Lung microvascular endothelial cell (primary cell): Measurements from ENCODE around the gene HARS1. TPM values are rescaled to one million over a fixed set of nuclear protein-coding genes. Genes with fewer than 3 reads are reported as not detected.
"Not testable (repeated sequence)": the region's sequence is repeated elsewhere in the genome, so short reads cannot be mapped to it uniquely, and the experiment has no call there.

Experiments
- DNase-seq, 2 donors: peaks; one replicate each; pipeline versions ENCODE4 v3.0.0 to v3.0.0-alpha.2; 2010; ENCODE audit warnings: low read depth in 2 of 2
- total RNA-seq: library from RNA; depleted of rRNA; stranded (reverse); fragments of >200 nt; gene quantifications from 2 replicates; pipeline ENCODE4 v1.2.1, GENCODE V29; 2014

Gene HARS1, protein sequence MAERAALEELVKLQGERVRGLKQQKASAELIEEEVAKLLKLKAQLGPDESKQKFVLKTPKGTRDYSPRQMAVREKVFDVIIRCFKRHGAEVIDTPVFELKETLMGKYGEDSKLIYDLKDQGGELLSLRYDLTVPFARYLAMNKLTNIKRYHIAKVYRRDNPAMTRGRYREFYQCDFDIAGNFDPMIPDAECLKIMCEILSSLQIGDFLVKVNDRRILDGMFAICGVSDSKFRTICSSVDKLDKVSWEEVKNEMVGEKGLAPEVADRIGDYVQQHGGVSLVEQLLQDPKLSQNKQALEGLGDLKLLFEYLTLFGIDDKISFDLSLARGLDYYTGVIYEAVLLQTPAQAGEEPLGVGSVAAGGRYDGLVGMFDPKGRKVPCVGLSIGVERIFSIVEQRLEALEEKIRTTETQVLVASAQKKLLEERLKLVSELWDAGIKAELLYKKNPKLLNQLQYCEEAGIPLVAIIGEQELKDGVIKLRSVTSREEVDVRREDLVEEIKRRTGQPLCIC
- total RNA-seq, result 43.1 and 46.4 TPM in 2 replicates

DNA sequence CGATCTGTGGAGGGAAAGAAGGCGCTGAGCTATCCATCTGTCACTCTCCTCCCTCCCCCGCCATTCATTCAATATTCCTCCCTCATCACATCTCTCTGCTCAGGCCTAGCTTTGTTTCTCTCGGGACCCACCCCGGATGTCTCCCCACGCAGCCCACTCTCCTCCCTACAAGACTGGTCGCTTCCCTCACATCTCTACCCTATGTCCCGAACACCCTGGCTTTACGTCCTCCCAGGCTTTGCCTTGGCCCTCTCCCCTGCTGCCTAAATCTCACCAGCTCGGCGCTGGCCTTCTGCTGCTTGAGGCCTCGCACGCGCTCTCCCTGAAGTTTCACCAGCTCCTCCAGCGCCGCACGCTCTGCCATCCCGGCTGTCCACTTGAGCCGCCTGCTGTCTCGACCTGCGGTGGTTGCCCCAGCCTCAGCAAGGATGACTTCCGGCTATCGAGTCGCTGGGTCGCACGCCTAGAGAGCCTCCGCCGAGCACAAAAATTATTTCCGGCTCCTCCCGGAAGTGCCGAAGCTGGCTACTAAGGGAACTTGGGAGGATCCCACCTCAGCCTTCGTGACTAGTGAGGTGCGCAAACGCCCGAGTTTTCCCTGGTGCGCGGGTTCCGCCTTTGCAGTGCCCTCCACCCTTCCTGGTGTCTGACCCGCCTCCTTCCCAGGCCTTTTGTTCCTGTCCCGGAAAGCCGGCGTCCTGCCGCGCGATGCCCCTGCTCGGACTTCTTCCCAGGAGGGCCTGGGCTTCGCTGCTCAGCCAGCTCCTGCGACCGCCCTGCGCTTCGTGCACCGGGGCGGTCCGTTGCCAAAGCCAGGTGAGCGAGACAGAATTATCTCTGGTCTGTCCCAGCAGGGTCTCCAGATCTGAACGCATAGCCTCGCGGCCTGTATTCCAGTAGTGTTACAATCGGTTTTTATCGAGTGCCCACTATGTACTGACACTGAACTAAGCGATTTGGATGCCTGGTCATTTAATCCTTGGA lies at the start of gene HARS1, which contains the start of gene HARS2:
TSS of gene HARS1 (minus strand) at position 430 of the 984 bp plus-strand sequence. CDS start at position 364, 66 bp downstream.
TSS of gene HARS2 (plus strand) at position 515 of the 984 bp plus-strand sequence. CDS start at position 709, 194 bp downstream.
- peak; percentile 87 to 97 for DNase-seq

DNA sequence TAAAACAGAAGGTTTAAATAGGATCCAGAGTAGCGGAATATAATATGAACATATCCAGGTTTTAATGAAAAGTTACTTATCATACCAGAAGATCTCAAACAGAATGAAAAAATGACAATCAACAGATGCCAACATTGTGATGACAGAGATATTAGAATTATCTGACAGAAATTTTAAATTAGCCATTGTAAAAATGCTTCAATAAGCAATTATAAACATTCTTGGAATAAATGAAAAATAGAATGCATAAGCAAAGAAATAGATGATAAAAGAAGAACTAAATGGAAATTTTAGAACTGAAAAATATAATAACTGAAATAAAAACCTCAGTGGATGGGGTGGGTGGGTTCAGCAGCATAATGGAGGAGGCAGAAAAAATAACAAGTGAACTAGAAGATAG lies 46.3 kb upstream of the HARS1 start:
- DNase-seq, result no peak

DNA sequence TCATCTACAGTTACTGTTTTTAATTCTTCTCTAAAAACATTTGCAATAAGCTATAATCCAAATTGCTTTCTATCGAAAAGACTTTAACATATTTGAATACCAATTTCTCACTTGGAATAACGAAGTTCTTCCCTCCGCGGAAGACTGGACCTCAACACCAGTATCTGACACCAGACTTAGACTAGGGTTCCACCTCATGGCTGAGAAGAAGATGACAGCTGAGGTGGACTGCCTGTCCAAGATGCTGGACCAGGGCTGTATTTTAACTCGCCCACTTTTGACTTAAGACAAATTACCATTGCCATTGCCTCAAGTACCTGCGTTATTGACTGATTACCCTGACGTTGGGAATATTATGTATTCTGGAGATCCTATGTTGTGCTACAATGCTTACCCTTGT lies 43.2 kb upstream of the HARS1 start:
- peak; percentile 29 to 52 for DNase-seq

DNA sequence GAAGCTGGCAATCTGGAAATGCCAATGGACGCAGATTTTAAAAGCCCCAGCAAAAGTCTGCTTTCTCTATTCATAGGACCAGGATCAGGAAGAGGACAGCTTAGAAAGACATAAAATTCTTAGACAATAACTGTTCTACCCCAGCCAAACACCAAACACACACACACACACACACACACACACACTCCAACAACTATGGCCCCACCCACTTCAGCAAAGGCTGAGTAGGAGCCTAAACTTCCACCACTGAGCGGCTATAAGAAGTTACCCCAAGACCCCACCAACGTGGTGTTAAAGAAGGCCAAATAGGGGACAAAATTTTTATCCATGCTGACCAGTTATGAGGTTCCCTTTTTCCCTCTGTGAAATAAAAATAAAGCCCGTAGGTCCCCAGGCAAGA lies 41.9 kb upstream of the HARS1 start:
- DNase-seq, result no peak

DNA sequence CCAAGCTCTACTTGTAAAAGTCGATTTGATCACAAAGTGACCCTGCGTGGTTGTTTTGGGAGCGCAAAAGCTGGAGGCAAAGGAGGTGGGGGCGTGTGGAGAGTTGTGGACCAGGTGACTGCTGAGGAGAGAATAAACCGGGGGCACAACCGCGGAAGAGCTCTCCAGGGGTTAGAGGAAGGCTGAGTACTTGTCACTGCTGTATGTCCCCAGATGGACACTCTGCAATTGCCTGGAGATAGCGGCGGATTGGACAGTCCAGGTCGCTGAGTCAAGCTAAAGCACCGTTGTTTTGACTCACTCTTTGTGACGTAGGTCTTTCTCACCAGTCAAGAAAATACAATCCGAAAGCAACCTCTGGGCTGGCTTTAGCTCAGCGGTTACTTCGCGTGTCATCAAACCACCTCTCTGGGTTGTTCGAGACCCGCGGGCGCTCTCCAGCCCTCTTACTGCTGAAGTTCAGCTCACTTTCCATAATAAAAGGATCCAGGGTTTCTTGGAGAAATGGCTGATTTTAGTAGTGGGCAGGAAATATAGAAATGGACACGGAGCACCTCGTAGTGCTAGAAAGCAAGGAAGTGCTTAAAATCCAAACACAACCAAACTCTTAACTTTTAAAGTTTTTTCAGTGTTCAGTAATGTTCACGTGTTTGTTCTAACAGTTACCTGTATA lies 34.8 kb upstream of the HARS1 start:
- peak; percentile 60 to 90 for DNase-seq

DNA sequence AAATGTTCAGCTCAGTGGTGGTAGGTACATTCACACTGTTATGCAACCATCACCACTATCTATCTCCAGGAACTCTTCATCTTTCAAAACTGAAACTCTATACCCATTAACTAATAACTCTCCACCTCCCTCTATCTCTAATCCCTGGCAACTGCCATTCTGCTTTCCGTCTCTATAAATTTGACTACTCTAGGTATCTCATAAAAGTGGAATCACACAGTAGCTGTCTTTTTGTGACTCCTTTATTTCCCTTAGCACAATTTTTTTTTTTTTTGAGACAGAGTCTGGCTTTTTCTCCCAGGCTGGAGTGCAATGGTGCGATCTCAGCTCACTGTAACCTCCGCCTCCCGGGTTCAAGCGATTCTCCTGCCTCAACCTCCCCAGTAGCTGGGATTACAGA lies 30.2 kb upstream of the HARS1 start:
- DNase-seq, result not testable (repeated sequence)

DNA sequence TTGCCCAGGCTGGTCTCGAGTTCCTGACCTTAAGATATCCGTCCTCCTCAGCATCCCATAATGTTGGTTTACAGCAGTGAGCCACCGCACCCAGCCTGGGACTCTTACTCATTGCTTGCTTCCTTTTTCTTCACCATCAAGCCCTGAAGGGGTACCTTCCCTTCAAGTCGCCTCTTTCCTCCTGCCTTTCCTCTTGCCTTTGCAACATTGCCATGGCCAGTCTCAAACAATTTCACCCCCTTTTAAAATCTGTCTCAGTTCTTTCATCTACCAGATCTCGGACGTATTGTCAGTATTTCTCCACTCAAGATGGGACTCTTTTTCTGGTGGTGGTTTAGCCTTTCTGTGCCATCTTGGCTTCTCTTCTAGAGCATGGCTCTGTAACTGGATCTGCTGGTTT lies 29.6 kb upstream of the HARS1 start:
- not testable (repeated sequence) for DNase-seq

DNA sequence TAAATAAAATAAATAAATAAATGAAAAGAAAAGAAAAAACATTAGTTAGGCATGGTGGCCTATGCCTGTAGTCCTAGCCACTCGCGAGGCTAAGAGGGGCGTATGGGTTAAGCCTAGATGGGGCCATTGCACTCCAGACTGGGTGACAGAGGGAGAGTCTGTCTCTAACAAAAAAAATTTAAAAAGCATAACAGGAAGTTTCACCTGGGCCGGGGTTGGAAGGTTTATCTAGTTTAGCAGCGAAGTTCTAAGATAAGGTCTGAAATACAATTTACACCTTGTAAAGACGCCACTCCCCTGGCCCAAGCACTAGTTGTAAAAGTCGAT lies 27.1 kb upstream of the HARS1 start:
- DNase-seq, result no peak

DNA sequence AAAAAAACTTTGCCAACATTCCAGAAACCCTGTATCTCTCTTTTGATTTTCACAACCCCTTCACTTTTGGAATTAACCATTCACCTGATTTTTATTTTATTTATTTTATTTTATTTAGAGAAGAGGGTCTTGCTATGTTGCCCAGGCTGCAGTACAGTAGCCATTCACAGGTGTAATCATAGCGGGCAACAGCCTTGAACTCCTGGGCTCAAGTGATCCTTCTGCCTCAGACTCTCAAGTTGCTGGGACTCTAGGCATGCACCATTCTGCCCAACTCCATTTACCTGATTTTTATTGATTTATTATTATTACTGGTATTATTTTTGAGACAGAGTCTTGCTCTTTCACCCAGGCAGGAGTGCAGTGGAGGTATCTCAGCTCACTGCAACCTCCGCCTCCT lies 25.1 kb upstream of the HARS1 start:
- not testable (repeated sequence) for DNase-seq

DNA sequence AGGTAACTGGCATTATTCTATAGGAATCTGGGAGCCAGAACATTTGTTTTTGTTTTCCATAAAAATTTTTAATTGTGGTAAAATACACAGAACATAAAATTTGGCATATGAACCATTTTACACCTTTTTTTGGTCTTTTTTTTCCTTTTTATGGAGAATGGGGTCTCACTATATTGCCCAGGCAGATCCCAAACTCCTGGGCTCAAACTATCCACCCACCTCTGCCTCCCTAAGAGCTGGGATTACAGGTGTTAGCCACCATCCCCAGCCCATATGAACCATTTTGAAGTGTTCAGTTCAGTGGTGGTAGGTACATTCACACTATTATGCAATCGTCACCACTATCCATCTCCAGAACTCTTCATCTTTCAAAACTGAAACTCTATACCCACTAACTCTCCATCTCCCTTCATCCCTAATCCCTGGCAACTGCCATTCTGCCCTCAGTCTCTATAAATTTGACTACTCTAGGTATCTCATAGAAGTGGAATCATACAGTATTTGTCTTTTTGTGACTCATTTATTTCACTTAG lies 22.5 kb upstream of the HARS1 start:
- DNase-seq, result no peak

DNA sequence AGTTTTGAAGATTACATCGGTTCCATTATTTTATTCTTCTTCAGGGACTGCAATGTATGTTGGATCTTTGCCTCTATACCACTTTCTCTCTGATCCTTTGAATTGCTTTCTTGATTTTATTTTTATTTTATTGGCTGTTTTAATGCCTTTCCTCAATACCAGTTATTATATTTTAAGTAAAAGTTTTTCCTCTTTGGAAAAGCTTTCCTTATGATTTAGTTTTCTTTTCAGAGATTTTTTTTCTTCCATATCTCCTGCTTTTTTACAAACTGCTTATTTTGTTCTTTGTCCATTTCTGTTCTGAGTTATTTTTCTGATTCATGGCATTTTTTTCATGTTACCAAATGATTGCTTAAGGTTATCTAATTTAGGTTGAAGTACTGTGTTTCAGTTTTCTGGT lies 20.6 kb upstream of the HARS1 start:
- DNase-seq, result no peak

DNA sequence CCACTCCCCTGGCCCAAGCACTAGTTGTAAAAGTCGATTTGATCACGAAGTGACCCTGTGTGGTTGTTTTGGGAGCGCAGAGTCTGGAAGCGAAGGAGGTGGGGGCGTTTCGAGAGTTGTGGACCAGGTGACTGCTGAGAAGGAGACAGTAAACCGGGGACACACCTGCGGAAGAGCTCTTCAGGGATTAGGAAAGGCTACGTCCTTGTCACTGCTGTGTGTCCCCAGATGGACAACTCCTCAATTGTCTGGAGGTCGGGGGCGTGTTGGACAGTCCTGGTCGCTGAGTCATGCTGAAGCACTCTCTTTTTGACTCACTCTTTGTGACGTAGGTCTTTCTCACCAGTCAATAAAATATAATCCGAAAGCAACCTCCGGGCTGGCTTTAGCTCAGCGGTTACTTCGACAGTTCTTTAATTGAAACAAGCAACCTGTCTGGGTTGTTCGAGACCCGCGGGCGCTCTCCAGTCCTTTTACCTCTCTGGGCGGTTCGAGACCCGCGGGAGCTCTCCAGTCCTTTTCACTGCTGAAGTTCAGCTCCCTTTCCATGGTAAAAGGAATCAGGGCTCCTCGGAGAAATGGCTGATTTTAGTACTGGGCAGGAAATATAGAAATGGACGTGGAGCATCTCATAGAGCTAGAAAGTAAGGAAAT lies 19.9 kb upstream of the HARS1 start:
- DNase-seq, result peak; percentile 95 to 97

DNA sequence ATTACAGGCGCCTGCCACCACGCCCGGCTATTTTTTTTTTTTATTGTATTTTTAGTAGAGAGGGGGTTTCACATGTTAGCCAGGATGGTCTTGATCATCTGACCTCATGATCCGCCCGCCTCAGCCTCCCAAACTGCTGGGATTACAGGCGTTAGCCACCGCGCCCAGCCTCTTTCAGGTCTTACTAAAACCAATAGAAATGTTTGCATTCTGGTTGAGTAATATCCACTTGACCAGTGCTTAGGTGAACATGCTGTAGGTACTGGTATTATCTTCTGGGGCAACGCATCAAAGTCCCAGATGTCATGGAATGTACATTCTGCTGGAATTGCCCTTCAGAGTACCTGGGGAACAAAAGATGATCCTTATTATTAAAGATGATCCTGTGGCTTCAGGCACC lies 17.6 kb upstream of the HARS1 start:
- not testable (repeated sequence) for DNase-seq

DNA sequence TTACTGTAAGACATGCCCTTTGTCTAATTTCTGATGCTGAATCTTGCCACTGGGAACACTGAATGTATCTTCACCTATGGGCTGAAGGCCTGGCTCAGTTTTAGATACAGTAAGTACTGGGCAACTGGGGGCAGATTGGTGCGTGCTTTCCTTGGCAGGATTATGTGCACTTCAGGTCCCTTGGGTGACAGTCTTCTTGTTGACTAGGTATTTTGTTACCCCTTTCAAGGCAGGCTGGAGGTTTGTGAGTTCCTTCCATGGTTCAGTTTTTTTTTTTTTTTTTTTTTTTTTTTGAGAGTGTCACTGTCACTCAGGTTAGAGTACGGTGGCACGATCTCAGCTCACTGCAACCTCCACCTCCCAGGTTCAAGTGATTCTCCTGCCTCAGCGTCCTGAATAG lies 16.6 kb upstream of the HARS1 start:
- DNase-seq, result no peak

DNA sequence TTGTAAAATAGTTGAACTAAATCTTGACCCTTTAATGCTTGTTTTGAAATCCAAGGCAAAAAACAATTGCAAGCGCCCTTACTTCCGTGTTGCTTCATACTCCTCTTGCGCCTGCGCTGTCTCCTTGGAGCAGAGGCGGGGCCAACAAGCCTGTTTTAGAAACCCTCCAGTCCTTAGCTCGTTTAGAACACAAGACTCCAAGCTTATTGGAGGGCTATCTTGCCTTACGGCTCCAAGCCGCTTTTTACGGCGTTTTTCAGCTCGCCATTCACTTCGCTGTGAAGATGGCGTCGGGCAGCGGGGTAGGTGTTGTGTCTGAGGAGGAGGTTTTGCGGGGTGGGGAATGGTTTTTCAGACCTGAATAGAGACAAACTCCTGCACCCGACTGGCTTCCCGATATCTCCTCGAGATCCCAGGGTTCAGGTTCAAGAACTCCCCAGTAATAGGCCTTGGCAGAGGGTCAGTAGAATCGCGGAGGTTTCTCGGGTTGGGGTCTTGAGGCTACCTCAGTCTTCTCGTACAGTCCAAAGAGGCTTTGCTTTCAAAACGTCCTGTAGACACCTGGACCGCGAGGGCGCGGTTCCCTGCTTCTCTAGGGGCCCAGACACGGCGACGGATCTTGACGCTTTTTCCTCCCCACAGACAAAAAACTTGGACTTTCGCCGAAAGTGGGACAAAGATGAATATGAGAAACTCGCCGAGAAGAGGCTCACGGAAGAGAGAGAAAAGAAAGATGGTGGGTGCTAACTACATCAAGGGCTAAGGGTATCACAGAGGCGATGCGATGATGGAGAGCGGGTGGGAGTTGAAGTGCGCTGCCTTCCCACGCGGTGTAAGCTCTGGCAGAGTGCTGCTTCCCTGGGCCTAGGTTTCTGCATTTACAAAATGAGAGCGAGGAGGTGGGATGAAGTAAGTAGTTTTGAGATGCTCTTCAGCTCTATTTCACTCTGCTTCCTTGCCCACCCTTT lies 9.3 kb upstream of the HARS1 start, which contains the start of gene ZMAT2:
TSS of gene ZMAT2 (plus strand) at position 271 of the 968 bp plus-strand sequence. CDS start at position 285, 14 bp downstream.
- DNase-seq, result peak; percentile 97 to 99

DNA sequence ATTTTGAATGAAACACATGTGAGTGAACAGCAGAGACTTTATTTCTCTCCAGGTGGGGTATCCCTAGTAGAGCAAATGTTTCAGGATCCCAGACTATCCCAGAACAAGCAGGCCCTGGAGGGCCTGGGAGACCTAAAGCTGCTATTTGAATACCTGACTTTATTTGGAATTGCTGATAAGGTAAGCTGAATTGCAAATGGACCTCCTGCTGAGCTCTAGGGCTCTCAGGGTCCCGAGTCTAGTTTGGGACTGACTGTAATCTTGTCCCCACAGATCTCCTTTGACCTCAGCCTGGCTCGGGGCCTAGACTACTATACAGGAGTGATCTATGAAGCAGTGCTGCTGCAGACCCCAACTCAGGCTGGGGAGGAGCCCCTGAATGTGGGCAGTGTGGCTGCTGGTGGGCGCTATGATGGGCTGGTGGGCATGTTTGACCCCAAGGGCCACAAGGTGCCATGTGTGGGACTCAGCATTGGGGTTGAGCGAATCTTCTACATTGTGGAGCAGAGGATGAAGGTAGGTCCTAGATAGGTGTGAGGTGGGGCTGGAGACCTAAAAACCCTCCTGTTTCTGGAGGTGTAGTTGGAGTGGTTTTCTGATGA lies 5.8 kb upstream of the HARS1 start:
- no peak for DNase-seq

DNA sequence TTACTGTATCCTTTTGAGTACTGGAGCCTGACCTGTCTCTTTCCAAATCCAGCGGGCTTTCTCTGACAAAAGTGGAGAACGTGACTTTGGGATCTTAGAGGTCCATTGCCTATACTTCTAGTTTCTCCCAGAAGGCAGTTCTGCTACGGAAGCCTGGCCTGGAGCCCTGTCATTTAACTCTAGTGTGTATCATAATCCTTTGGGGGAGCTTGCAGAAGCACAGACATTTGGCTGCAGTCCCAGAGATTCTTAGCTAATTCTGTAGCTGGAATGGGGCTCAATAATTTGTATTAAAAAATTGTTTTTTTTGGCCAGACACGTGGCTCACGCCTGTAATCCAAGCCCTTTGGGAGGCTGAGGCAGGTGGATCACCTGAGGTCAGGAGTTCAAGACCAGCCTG lies 3.1 kb upstream of the HARS1 start:
- no peak for DNase-seq

DNA sequence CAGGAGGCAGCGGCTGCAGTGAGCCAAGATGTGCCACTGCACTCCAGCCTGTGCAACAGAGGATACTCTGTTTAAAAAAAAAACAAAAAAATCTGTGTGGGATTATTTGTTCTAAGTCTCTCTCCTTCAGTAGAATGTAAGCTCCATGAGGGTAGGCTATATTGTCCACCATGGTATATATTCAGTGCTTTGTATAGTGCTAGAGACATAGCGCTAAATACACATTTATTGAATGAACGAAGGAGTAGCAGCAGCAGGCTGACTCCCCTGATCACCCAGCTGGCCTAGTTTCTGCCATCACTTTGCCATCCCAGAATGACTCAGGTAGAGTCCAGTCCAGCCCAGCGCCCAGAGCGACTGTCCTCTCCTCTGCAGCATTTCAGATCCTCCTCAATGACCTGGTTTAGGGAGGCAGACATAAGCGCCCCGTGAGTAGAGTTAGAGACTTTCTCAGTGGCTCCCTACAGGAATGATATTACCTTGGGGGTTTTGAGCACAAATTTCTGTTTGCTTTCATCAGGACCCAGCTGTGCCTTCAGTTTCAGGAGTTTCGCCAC lies 716 bp downstream of the HARS1 start:
- DNase-seq, result peak in 1 of 2 donors; percentile 7

DNA sequence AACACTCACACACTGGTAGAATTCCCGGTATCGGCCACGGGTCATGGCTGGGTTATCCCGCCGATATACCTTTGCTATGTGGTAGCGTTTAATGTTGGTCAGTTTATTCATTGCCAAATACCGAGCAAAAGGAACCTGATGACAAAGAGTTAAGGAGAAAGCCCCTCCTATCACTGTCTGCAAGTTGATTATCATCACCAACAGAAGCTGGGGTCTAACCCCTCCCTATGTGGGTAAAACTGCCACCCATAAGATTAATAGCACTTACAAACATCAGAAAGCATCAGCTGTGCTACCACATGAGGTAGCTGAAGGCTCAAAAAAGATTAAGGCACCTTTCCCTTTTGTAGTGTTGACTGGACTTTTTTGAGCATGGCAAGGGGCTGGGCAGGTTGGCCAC lies 12.2 kb downstream of the HARS1 start:
- DNase-seq, result no peak
